ENCODE data around the gene RAPGEF1. TPM values are rescaled to one million over a fixed set of nuclear protein-coding genes. Genes with fewer than 3 reads are reported as not detected.

RAPGEF1 gene
- total and polyA plus RNA-seq, 12 donors: 14.5 to 136 (median 49.1) TPM

DNA sequence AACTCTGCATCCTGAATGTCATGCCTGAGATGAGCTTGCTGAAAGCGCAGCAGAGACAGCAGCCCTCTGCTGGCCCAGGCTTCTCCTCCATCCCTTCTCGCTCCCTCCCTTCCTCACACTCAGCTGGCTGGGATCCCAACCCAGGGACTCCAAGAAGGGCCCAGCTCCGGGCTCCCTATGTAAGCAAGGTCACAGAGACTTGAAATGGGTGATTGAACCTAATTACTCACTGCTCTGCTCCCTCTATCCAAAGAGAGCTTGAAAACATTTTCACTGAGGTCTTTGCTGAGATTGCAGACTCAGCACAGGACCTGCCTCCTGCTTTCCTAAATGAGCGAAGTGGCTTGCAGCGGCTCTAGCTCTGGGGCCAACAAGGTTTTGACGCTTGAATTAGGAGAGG is 42.8 kb downstream of the RAPGEF1 start:
- no peak overlapping the region for H3K4me3 ChIP-seq
- WGBS, 4 donors: 17 to 33% (median 22%) methylated on average over 6 of the region's 6 CpGs
- no peaks in the 10 kb centered on the region for H3K36me3 ChIP-seq (replicated peaks in 1 of 2)
- H3K9me3 ChIP-seq (replicated peaks in 1 of 3): no peaks in the 10 kb centered on the region
- TF ChIP-seq, protein P1, sequence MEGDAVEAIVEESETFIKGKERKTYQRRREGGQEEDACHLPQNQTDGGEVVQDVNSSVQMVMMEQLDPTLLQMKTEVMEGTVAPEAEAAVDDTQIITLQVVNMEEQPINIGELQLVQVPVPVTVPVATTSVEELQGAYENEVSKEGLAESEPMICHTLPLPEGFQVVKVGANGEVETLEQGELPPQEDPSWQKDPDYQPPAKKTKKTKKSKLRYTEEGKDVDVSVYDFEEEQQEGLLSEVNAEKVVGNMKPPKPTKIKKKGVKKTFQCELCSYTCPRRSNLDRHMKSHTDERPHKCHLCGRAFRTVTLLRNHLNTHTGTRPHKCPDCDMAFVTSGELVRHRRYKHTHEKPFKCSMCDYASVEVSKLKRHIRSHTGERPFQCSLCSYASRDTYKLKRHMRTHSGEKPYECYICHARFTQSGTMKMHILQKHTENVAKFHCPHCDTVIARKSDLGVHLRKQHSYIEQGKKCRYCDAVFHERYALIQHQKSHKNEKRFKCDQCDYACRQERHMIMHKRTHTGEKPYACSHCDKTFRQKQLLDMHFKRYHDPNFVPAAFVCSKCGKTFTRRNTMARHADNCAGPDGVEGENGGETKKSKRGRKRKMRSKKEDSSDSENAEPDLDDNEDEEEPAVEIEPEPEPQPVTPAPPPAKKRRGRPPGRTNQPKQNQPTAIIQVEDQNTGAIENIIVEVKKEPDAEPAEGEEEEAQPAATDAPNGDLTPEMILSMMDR (IDR thresholded peaks at IDR 0.05): peak in 5 of 6 experiments; percentile 36 to 53 (median 43)
- TF ChIP-seq POLR2A (IDR thresholded peaks at IDR 0.05): peak in 1 of 2 donors; percentile 46
- no peaks in the 10 kb centered on the region for H3K27me3 ChIP-seq
- peak overlapping the region in 4 of 5 donors; percentile 46 to 90 (median 78) for H3K27ac ChIP-seq
- intact Hi-C loops (cut with DNase I): no loop called here
- peak; percentile 77 to 95 (median 92) for DNase-seq
- H3K4me1 ChIP-seq (replicated peaks in 1 of 2): peaks cover 15 to 39% of the 10 kb centered on the region in 2 donors

DNA sequence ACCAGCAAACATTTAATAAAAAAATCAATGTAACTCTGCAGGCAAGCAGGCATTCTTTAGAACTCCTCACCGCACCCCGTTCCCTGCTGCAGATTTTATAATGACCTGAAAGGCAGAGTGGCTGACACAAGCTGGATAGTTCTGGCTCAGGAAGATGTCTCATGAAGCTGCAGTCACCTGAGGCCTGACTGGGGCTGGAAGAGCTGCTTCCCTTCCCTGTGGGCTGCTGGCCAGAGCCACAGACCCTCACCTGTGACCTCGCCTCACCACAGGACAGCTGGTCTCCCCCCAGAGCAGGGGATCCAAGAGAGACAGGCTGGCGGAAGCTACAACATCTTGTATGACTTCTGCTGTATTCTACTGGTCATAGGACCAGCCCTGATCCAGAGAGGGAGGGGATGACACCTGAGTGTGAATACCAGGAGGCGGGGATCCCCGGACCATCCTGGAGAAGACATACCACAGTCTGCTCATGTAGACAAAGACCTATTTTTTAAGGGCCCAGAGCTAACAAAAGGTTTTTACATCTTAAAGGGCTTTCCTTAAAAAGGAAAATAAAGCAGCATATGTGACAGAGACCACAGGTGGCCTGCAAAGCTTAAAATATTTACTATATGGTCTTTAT is 43.9 kb downstream of the RAPGEF1 start:
- H3K27me3 ChIP-seq: no peaks in the 10 kb centered on the region
- peaks cover 15 to 41% of the 10 kb centered on the region in 2 donors for H3K4me1 ChIP-seq (replicated peaks in 1 of 2)
- TF ChIP-seq, protein P1 (IDR thresholded peaks at IDR 0.05): no peak
- TF ChIP-seq POLR2A (IDR thresholded peaks at IDR 0.05): no peak
- H3K9me3 ChIP-seq (replicated peaks in 1 of 3): no peaks in the 10 kb centered on the region
- no peak overlapping the region for H3K4me3 ChIP-seq
- WGBS, 4 donors: 95 to 99% (median 98%) methylated on average over 4 to 6 of the region's 6 CpGs
- intact Hi-C loops (cut with DNase I): no loop called here
- H3K27ac ChIP-seq: peak overlapping the region in 1 of 5 donors; percentile 4
- no peaks in the 10 kb centered on the region for H3K36me3 ChIP-seq (replicated peaks in 1 of 2)
- DNase-seq: peak in 1 of 7 donors; percentile 7

DNA sequence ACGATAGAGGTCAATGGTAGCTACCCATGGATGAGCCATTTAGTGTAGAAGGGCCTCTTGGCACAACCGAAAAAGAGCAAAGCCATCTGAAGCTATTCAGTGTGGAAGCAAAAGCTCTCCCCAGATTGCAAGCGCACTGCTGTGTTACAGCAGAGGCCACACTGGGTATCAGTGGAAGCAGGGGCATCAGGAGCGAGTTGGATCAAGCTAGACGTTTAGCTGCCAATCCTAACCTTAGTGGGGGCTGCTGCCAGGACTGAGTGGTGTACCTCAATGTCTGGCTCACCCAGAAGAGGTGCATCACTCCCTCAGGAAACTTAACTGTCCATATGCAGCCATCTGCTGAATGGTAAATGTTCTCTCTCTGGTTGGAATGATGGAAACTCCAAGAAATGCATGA is 44.5 kb downstream of the RAPGEF1 start:
- H3K9me3 ChIP-seq (replicated peaks in 1 of 3): no peaks in the 10 kb centered on the region
- H3K27me3 ChIP-seq: no peaks in the 10 kb centered on the region
- TF ChIP-seq, protein P1 (IDR thresholded peaks at IDR 0.05): no peak
- TF ChIP-seq POLR2A (IDR thresholded peaks at IDR 0.05): no peak
- DNase-seq: peak in 1 of 7 donors; percentile 3
- no peak overlapping the region for H3K27ac ChIP-seq
- intact Hi-C loops (cut with DNase I): no loop called here
- 93 to 96% (median 93%) methylated on average over 5 of the region's 5 CpGs for WGBS, 4 donors
- H3K4me3 ChIP-seq: no peak overlapping the region
- no peaks in the 10 kb centered on the region for H3K36me3 ChIP-seq (replicated peaks in 1 of 2)
- peaks cover 15 to 47% of the 10 kb centered on the region in 2 donors for H3K4me1 ChIP-seq (replicated peaks in 1 of 2)

DNA sequence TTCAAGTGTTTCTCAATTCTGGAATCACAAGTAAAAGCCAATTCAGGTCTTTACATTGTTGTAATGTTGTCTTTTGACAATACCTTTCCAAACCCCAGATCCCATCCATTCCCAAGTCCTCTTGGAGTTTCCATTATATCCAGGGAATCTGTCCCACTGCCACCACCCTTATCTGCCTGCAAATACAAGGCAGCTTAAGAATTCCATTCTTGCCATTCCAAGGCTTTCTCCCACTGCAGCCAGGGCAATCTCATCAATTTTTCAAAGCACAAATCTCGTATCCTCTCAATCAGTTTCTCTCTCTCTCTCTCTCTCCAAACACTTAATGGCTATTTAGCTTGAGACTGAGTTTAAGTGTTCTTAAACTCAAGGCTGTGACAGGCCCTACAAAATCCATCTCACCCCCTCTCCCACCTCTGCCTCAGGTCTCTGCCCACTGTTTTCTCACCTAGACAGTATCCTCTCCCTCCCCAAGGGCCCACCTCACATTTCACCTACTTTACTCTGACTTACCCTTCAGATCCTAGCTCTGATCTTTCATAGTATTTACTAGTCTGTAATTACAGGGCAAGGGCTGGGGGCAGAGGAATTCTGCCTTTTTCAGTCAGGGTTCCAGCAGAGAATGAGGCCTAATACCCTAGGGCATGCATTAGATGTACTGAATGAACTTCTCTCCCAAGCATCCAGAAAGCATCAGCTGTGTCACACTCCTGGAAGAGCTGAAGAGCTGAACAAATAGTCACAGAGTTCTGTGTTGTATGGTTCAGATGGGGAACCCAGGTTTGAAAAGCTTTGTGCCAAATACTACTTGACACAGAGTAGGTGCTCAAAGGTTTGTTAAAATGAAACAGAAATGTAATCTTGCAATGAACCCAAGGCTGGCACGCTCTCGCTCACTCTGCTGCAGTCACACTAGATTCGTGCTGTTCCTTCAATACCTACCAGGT is 46.0 kb downstream of the RAPGEF1 start:
- no peak overlapping the region for H3K4me3 ChIP-seq
- WGBS, 4 donors: 78 to 88% (median 83%) methylated on average over 4 of the region's 4 CpGs
- intact Hi-C loops (cut with DNase I): no loop called here
- H3K4me1 ChIP-seq (replicated peaks in 1 of 2): peaks cover 15 to 47% of the 10 kb centered on the region in 2 donors
- peak in 1 of 7 donors; percentile 4 for DNase-seq
- TF ChIP-seq, protein P1 (IDR thresholded peaks at IDR 0.05): no peak
- no peak for TF ChIP-seq POLR2A (IDR thresholded peaks at IDR 0.05)
- H3K27ac ChIP-seq: no peak overlapping the region
- H3K36me3 ChIP-seq (replicated peaks in 1 of 2): no peaks in the 10 kb centered on the region
- H3K27me3 ChIP-seq: no peaks in the 10 kb centered on the region
- no peaks in the 10 kb centered on the region for H3K9me3 ChIP-seq (replicated peaks in 1 of 3)
